CD4-positive, alpha-beta T cell treated with Interleukin-6 for 4 hours (primary cell): ENCODE results near the gene REEP6.
"Not testable (repeated sequence)": the region's sequence is repeated elsewhere in the genome, so short reads cannot be mapped to it uniquely, and the experiment has no call there.

Experiments used
- DNase-seq: peaks from one replicate; pipeline ENCODE4 v3.0.0-alpha.2; 2020; ENCODE audit warnings: mixed read lengths

The REEP6 gene

DNA sequence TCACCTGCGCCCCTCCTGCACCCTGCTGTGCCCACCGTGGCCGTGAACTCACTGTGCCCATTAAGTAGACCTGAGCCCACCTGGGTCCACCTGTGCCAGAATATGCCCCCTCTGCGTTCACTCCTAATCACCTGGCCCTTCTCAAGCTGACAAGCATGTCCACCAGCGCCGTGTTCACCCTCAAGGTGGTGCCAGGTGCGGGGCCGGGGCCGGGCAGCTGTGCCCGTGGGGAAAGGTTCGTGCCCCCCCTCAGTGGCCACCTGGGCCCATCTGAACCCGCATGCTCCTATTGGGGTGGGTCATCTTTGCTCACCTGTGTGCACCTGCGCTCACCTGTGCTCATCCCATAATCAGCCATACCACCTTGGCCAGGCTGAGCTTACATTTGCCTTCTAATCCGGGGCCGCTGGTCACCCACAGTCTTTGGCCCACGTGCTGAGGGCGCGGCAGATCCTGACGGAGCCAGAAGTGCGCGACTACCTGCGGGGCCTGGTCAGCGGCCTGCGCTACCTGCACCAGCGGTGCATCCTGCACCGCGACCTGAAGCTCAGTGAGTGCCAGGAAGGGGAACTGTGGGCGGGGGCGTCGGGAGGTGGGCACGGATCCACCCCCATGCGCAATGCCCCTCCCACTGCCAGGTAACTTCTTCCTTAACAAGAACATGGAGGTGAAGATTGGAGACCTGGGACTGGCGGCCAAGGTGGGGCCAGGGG lies 35.2 kb downstream of the REEP6 start:
- DNase-seq = no peak

DNA sequence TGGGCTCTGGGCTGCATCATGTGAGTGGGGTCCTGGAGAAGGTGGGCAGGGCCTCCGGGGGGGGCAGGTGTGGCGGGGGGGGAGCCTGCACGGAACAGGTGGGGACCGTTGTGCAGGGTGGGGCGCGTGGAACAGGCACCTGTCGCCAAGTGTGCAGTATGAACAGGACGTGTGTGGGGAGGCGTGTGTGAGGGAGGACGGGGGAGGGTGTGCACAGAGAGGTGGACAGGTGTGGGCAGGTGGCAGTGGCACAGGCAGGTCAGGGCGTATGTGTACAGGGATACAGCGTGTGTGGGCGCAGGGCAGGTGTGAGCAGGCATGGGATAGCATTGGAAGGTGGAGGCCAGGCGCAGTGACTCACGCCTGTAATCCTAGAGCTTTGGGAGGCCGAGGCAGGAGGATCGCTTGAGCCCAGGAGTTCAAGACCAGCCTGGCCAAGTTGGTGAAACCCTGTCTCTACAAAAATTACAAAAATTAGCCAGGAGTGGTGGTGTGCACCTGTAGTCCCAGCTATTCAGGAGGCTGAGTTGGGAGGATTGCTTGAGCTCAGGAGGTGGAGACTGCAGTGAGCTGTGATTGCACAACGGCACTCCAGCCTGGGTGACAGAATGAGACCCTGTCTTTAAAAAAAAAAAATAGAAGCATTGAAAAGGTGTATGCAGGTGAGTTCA lies 36.1 kb downstream of the REEP6 start:
- DNase-seq = no peak

DNA sequence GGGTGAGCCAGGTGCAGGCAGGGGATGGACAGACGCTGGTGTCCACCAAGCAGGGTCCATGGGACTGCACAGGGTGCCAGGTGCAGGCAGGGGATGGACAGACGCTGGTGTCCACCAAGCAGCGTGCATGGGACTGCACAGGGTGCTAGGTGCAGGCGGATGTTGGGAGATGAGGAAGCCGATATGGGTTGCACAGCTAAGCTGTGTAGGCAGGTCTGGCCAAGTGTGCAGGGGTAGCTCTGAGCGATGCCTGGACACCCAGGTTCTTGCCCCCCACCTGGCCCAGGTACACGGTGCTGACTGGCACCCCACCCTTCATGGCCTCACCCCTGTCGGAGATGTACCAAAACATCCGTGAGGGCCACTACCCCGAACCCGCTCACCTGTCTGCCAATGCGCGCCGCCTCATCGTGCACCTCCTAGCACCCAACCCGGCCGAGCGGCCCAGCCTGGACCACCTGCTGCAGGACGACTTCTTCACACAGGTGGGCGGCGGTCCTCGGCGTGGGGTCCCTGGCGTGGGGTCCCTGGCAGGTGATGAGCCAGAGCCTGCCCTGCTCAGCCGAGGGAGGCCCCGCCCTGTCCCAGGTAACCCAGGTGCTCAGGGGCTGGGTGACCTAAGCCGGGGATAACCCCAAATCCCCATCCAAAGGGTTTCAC lies 36.8 kb downstream of the REEP6 start:
- no peak for DNase-seq

DNA sequence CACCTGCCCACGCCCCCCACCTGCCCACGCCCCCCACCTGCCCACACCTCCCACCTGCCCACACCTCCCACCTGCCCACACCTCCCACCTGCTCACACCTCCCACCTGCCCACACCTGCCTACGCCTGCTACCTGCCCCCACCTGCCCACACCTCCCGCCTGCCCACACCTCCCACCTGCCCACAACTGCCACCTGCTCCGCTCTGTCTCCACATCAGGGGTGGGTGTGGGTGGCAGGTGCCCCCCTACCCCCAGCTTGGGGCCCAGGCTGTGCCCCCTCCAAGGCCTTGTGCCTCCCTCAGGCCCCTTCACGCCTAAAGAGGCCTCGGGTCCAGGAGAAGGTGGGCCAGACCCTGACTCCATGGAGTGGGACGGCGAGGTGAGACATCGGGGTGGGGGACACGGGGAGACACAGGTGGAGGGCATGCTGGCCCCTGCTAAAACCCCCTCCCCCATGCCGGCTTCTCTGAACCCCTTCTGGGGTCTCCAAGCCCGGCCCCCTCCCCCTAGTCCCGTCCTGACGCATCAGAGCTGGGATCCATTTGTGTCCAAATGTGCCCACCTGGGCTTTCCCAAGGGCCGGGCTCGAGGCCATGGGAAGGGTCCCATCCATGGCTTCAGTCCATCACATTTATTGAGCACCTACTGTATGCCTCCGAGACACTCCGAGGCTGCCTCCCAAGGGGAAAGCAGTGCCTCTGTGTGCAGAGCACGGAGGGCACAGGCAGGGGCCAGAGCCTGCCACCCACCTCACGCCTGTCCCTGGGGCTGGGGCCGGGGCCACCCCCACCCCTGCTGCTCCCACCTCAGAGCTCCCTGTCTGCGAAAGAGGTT lies 37.8 kb downstream of the REEP6 start:
- DNase-seq = no peak

DNA sequence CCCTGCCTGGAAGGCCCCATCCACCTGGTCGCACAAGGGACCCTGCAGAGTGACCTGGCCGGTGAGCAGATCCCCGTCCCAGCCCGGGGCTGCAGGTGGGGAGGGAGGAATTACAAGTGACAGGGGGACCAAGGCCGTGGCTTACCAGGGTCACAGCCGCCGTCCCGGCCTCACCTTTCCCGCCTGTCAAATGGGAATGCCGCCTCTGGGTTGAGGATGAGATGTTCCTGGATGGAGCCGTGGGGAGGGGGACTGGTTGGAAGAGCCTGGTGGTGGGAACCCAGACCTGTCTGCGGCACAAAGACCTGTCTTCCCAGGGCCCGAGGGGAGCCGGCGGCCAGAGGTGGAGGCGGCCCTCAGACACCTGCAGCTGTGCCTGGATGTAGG lies 38.4 kb downstream of the REEP6 start:
- DNase-seq = no peak

DNA sequence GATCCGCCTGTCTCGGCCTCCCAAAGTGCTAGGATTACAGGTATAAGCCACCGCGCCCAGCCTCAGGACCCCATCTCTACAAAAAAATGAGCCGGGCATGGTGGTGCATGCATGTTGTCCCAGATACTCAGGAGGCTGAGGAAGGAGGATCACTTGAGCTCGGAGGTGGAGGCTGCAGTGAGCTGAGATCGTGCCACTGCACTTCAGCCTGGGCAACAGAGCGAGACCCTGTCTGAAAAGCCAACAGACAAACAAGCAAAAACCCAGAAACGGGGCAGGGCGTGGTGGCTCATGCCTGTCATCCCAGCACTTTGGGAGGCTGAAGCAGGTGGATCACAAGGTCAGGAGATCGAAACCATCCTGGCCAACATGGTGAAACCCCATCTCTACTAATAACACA lies 39.9 kb downstream of the REEP6 start:
- not testable (repeated sequence) for DNase-seq

DNA sequence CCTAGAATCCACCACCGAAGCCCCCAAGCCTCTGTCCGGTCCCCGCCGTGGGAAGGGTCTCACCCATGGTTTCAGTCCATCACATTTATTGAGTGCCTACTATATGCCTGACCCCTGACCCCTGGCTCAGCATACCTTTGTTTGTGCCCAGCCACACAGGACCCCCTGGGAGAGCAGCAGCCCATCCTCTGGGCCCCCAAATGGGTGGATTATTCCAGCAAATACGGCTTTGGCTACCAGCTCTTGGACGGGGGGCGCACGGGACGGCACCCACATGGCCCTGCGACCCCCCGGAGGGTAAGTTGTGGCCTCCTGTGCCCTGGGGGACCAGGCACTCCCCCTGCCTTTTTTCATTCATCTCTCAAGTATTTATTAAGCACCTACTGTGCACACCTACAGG lies 40.6 kb downstream of the REEP6 start:
- no peak for DNase-seq

DNA sequence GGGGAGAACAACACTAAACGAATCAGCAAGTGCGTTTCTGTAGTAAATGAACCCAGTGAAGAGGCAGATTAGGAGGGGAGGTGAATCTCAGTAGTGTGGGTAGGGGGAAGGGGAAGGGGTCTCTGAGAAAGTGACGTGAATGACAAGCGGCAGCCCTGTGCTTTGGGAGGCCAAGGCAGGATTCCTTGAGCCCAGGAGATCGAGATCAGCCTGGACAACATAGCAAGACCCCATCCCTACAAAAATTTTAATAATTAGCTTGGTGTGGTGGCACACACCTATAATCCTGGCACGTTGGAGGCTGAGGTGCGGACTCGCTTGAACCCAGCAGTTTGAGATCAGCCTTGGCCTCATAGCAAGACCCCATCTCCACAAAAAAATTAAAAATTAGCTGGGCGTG lies 41.0 kb downstream of the REEP6 start:
- no peak for DNase-seq

DNA sequence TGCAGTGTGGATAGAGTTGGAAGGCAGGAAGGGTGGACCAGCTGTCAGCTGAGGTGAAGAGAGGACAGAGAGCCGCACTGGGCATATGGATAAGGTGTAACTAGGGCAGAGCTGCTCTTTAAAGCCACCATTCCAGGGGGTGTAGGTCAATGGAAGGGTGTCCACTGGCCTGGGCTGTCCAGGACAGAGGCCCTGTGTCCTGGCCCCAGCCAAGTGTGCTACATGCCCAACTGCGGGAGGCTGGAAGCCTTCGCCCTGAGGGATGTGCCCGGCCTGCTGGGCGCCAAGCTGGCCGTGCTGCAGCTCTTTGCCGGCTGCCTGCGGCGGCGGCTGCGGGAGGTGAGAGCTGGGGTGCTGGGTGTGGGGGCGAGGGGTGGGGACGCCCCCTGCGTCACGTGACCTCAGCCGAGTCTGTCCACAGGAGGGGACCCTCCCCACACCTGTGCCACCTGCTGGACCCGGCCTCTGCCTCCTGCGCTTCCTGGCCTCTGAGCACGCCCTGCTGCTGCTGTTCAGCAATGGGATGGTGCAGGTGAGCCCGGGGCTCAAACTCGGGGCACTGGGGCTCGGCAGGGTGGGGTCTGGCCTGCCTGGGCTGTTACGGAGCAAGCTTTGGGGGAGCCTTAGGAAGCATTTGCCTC lies 42.6 kb downstream of the REEP6 start:
- DNase-seq = no peak

DNA sequence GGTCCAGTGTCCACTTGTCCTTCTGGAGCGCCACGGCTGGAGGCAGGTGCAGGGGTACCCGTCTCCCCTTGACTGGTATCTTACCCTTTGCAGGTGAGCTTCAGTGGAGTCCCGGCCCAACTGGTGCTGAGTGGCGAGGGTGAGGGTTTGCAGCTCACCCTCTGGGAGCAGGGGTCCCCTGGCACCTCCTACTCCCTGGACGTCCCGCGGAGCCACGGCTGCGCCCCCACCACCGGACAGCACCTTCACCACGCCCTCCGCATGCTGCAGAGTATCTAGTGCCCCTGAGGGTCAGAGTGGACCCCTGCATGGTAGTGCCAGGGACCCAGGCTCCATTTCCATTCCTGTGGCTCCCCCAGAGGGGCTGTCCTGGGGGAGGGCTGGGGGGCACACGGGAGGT lies 44.0 kb downstream of the REEP6 start:
- no peak for DNase-seq

DNA sequence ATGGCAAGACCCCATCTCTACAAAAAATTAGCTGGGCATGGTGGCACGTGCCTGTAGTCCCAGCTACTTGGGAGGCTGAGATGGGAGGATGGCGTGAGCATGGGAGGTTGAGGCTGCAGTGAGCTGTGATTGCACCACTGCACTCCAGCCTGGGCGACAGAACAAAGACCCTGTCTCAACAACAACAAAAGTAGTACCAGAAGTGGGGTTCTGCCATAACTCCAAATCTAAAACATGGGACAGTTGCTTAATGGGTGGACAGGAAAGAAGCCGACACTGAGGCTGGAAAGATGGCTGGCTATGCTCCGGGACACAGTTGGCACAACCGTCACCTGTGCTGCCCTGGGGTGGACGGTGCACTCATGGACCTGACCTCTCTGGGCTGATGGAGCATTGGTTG lies 44.7 kb downstream of the REEP6 start:
- not testable (repeated sequence) for DNase-seq

DNA sequence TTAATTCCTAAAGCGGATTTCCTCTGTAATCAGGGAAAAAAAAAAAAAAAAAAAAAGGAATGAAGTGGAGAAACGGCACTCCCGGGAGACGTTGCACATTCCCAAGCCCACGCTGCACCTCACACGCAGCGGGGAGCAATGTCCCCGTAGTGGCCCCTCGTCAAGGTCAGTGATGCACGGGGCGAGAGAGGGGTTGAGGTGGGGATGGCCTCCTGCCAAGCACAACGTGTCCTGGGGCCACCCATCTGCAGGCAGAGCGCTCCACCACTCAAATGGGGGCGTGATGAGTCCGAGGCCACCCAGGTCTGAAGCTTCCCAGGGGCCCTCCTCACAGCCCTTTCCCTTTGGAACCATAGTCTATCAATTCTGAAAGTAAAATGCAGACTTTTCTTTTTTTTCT lies 48.0 kb downstream of the REEP6 start:
- no peak for DNase-seq

DNA sequence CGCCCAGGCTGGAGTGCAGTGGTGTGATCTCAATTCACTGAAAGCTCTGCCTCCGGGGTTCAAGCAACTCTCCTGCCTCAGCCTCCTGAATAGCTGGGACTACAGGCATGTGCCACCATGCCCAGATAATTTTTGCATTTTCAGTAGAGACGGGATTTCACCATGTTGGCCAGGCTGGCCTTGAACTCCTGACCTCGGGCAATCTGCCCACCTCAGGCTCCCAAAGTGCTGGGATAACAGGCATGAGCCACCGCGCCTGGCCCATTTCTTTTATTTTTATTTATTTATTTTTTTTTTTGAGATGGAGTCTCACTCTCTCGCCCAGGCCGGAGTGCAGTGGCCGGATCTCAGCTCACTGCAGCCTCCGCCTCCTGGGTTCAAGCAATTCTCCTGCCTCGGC lies 48.8 kb downstream of the REEP6 start:
- not testable (repeated sequence) for DNase-seq

DNA sequence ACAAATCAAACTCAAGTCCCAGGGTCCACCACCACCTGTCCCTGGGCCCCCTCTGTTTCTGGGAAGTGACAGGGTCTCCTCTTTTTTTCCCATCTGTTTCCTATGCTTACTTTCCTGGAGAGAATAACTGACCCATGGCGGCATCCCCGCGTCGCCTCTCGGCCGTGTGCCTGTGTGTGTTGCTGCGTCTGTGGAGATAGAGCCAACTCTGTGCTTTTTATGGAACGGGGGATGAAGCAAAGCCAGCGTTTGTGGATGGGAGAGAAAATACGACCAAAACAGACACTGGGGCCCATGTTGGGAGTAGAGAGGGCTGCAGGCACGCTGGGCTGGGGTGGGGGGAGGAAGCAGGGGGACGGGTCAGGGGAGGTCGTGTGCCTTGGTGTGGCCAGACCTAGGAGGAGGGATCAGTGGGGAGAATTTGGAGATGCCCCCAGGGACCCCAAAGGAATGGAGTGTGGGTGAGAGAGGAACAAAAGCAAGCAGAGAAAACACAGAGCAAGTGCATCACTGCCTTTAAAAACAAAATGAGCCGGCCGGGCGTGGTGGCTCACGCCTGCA lies 49.5 kb downstream of the REEP6 start:
- DNase-seq = no peak
